Sigmoid colon (tissue), 7 donors: Measurements from ENCODE around the gene MVB12A. TPM values are rescaled to one million over a fixed set of nuclear protein-coding genes. Genes with fewer than 3 reads are reported as not detected.
A peak's percentile ranks its signal among the peaks of the same experiment; 100 is the strongest.

ENCODE experiments used
- DNase-seq: peaks from one replicate; pipeline ENCODE4 v3.0.0-alpha.2; 2019
- H3K27ac ChIP-seq, 4 donors: fragments of 200-600 bp; sonication (generic); one replicate each; pipeline ENCODE4 v1.5.1; 2016 to 2019; ENCODE audit warnings: mild to moderate bottlenecking in 1 of 4
- H3K27me3 ChIP-seq, 3 donors: fragments of 200-600 bp; sonication (generic); one replicate each; pipeline ENCODE4 v1.5.1; 2019; ENCODE audit warnings: mild to moderate bottlenecking in 1 of 3
- H3K36me3 ChIP-seq, 4 donors: fragments of 200-600 bp; sonication (generic); one replicate each; pipeline ENCODE4 v1.5.1; 2016 to 2019
- H3K4me1 ChIP-seq, 4 donors: fragments of 200-600 bp; sonication (generic); one replicate each; pipeline ENCODE4 v1.5.1; 2017 to 2019
- H3K4me3 ChIP-seq, 4 donors: fragments of 200-600 bp; sonication (generic); one replicate each; pipeline ENCODE4 v1.5.1; 2017 to 2019; ENCODE audit warnings: mild to moderate bottlenecking in 2 of 4, moderate library complexity in 1 of 4
- H3K9me3 ChIP-seq, 4 donors: fragments of 200-600 bp in 3 of 4; sonication (generic) in 3 of 4; one replicate each; pipeline versions ENCODE4 v1.5.1 to v1.6.1; 2013 to 2019
- EP300 ChIP-seq, 4 donors: sonication (generic); formaldehyde crosslinking; IDR thresholded peaks; one replicate each; pipeline ENCODE4 v1.6.1; 2017; ENCODE audit warnings: antibody characterized with exemption in 4 of 4
- POLR2A ChIP-seq, 2 donors: fragments of 450-650 bp; IDR thresholded peaks; one replicate each; pipeline ENCODE4 v1.6.1; 2016; ENCODE audit warnings: antibody characterized with exemption in 2 of 2, mild to moderate bottlenecking in 2 of 2, moderate library complexity in 2 of 2
- POLR2AphosphoS5 ChIP-seq, 4 donors: sonication (generic); formaldehyde crosslinking; IDR thresholded peaks; one replicate each; pipeline ENCODE4 v1.6.1; 2017; ENCODE audit warnings: antibody characterized with exemption in 4 of 4
- WGBS, 2 donors: extraction: QIAGEN DNeasy Blood & Tissue Kit; methylation state at CpG; one replicate each; pipeline ENCODE4 v1.1.7; 2013; 5-methylcytosine and 5-hydroxymethylcytosine counted together
- intact Hi-C: fragments of 100-400 bp; cut with DNase I; formaldehyde crosslinking; loops from one replicate; pipeline ENCODE4 v1.15.1; 2023
- polyA plus RNA-seq, 3 donors: library from polyadenylated mRNA; stranded (reverse); fragments of 200-250 nt; gene quantifications; one replicate each; pipeline ENCODE4 v1.2.3, GENCODE V29; 2013
- total RNA-seq, 4 donors: library from RNA; depleted of rRNA; stranded (reverse); fragments of >200 nt; gene quantifications; one replicate each; pipeline ENCODE4 v1.1.0, GENCODE V29; 2016
- TF ChIP-seq, protein P1 (sequence below), 4 experiments: fragments of 450-650 bp in 3 of 4; fragments of 200-600 bp in 1 of 4; IDR thresholded peaks; one replicate each; pipeline ENCODE4 v1.5.1; 2016 to 2019; ENCODE audit warnings: antibody characterized with exemption in 4 of 4, mild to moderate bottlenecking in 3 of 4, moderate library complexity in 2 of 4
- donor health status: healthy with polysubstance abuse.
- donor health status: Bipolar disorder and iron deficiency.
- donor health status: healthy.

The MVB12A gene
- total and polyA plus RNA-seq, 7 donors: 40.4 to 102 (median 55.8) TPM

GRCh38 chr19:17470068-17470841, 50.4 kb downstream of the MVB12A start, which contains the start of gene SLC27A1:
TSS of gene SLC27A1 (plus strand) at chr19:17470524. CDS start at chr19:17470541, 17 bp downstream.
- Histone ChIP-seq H3K4me1 (peaks cover 0 to 42% (median 33%) of the 10 kb centered on the region in 4 donors), H3K36me3 (peaks cover 0 to 3% (median 0%) of the 10 kb centered on the region in 4 donors), H3K4me3 (peak within 1 kb of the TSS; percentile 72 to 90 (median 88)), H3K9me3 (no peaks in the 10 kb centered on the region), H3K27me3 (no peaks in the 10 kb centered on the region), H3K27ac (peak within 1 kb of the TSS; percentile 89 to 91 (median 90))
- 1% methylated on average over 67 of the region's 67 CpGs for WGBS, 2 donors
- TF ChIP-seq POLR2AphosphoS5 (IDR thresholded peaks at IDR 0.05) (peak in 3 of 4 donors; percentile 39 to 48 (median 46)), EP300 (IDR thresholded peaks at IDR 0.05) (no peak)
- TF ChIP-seq, protein P1, sequence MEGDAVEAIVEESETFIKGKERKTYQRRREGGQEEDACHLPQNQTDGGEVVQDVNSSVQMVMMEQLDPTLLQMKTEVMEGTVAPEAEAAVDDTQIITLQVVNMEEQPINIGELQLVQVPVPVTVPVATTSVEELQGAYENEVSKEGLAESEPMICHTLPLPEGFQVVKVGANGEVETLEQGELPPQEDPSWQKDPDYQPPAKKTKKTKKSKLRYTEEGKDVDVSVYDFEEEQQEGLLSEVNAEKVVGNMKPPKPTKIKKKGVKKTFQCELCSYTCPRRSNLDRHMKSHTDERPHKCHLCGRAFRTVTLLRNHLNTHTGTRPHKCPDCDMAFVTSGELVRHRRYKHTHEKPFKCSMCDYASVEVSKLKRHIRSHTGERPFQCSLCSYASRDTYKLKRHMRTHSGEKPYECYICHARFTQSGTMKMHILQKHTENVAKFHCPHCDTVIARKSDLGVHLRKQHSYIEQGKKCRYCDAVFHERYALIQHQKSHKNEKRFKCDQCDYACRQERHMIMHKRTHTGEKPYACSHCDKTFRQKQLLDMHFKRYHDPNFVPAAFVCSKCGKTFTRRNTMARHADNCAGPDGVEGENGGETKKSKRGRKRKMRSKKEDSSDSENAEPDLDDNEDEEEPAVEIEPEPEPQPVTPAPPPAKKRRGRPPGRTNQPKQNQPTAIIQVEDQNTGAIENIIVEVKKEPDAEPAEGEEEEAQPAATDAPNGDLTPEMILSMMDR (IDR thresholded peaks at IDR 0.05): no peak
- intact Hi-C loops: loop anchor here (1.0 kb wide), 1 partner anchor 85 kb away; the partner anchor contains the start of gene COLGALT1
- DNase-seq: peak; percentile 100

- TF ChIP-seq, protein P1 (IDR thresholded peaks at IDR 0.05): no peak
- no peak for TF ChIP-seq POLR2AphosphoS5 (IDR thresholded peaks at IDR 0.05)
- no peak for TF ChIP-seq EP300 (IDR thresholded peaks at IDR 0.05)
- TF ChIP-seq POLR2A (IDR thresholded peaks at IDR 0.05): no peak
- H3K36me3 ChIP-seq: peaks cover 0 to 3% (median 0%) of the 10 kb centered on the region in 4 donors
- no peaks in the 10 kb centered on the region for H3K27me3 ChIP-seq
- intact Hi-C loops: no loop called here
- peak overlapping the region; percentile 72 to 90 (median 88) for H3K4me3 ChIP-seq
- WGBS, 2 donors: 65 to 72% methylated on average over 12 of the region's 12 CpGs
- H3K27ac ChIP-seq: peak overlapping the region; percentile 89 to 91 (median 90)
- H3K4me1 ChIP-seq: peaks cover 0 to 44% (median 40%) of the 10 kb centered on the region in 4 donors
- no peak for DNase-seq
- no peaks in the 10 kb centered on the region for H3K9me3 ChIP-seq
Observed at GRCh38 chr19:17471410-17472125, 51.7 kb downstream of the MVB12A start.

DNA sequence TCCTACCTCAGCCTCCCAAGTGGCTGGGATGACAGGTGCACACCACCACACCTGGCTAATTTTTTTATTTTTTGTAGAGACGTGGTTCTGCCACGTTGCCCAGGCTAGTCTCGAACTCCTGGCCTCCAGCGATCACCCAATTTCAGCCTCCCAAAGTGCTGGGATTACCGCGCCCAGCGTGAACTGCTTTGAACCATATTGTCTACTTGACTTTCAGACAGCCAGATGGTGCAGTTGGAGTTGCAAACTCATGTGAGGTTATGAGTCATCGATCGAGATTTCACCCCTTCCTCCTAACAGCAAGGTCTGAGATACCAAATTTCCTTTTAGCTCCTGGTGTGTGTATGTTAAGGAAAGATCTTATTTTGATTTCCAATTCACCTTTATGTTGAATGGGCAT, 53.2 kb downstream of the MVB12A start:
- Histone ChIP-seq H3K9me3 (no peaks in the 10 kb centered on the region), H3K4me1 (peaks cover 0 to 41% (median 36%) of the 10 kb centered on the region in 4 donors), H3K27ac (no peak overlapping the region), H3K4me3 (no peak overlapping the region), H3K36me3 (peaks cover 0 to 3% (median 0%) of the 10 kb centered on the region in 4 donors), H3K27me3 (no peaks in the 10 kb centered on the region)
- no peak for DNase-seq
- intact Hi-C loops: no loop called here
- WGBS, 2 donors: 79 to 84% methylated on average over 9 of the region's 9 CpGs
- TF ChIP-seq EP300 (IDR thresholded peaks at IDR 0.05): no peak
- TF ChIP-seq, protein P1 (IDR thresholded peaks at IDR 0.05): no peak
- no peak for TF ChIP-seq POLR2A (IDR thresholded peaks at IDR 0.05)
- no peak for TF ChIP-seq POLR2AphosphoS5 (IDR thresholded peaks at IDR 0.05)

Other genes starting within 250 kb of the MVB12A start
- 10 to 100 TPM; 22.5 to 45.3 (median 37.8) TPM for gene USE1, start 204.7 kb upstream of the MVB12A start, total RNA-seq
- gene USE1, start 204.7 kb upstream of the MVB12A start, polyA plus RNA-seq: 10 to 100 TPM; 34.2 to 38.3 (median 34.7) TPM
- 10 to 100 TPM in 2 of 4 donors, 1 to 10 TPM in 2; 7.5 to 15.8 (median 9.6) TPM for gene OCEL1, start 193.8 kb upstream of the MVB12A start, total RNA-seq
- 10 to 100 TPM; 33.0 to 79.8 (median 49.9) TPM for gene OCEL1, start 193.8 kb upstream of the MVB12A start, polyA plus RNA-seq
- 10 to 100 TPM; 21.6 to 32.6 (median 27.8) TPM for gene NR2F6, start 174.1 kb upstream of the MVB12A start, total RNA-seq
- 10 to 100 TPM; 45.0 to 72.1 (median 59.5) TPM for gene NR2F6, start 174.1 kb upstream of the MVB12A start, polyA plus RNA-seq
- gene USHBP1, start 155.3 kb upstream of the MVB12A start, total RNA-seq: 10 to 100 TPM in 1 of 4 donors, 1 to 10 TPM in 3; 1.6 to 18.6 (median 4.4) TPM
- 1 to 10 TPM in 1 of 3 donors, under 1 TPM in 2; 0.23 to 2.1 (median 0.60) TPM for gene USHBP1, start 155.3 kb upstream of the MVB12A start, polyA plus RNA-seq
- 100 to 1,000 TPM in 2 of 4 donors, 10 to 100 TPM in 2; 90.0 to 101 (median 98.7) TPM for gene BABAM1, start 152.6 kb upstream of the MVB12A start, total RNA-seq
- 10 to 100 TPM; 71.4 to 87.1 (median 83.7) TPM for gene BABAM1, start 152.6 kb upstream of the MVB12A start, polyA plus RNA-seq
- 1 to 10 TPM in 1 of 4 donors, under 1 TPM in 3; 0.49 to 1.1 (median 0.63) TPM for gene ANKLE1, start 138.1 kb upstream of the MVB12A start, total RNA-seq
- gene ANKLE1, start 138.1 kb upstream of the MVB12A start, polyA plus RNA-seq: 1 to 10 TPM in 1 of 3 donors, not detected in 2; 1.3 TPM
- 10 to 100 TPM; 15.5 to 21.9 (median 18.8) TPM for gene ABHD8, start 116.6 kb upstream of the MVB12A start, total RNA-seq
- 1 to 10 TPM; 4.2 to 9.0 (median 7.4) TPM for gene ABHD8, start 116.6 kb upstream of the MVB12A start, polyA plus RNA-seq
- gene MRPL34, start 114.2 kb upstream of the MVB12A start, total RNA-seq: 100 to 1,000 TPM; 174 to 390 (median 267) TPM
- 100 to 1,000 TPM; 217 to 476 (median 275) TPM for gene MRPL34, start 114.2 kb upstream of the MVB12A start, polyA plus RNA-seq
- 10 to 100 TPM in 2 of 4 donors, 1 to 10 TPM in 2; 6.1 to 10.3 (median 8.7) TPM for gene DDA1, start 110.5 kb upstream of the MVB12A start, total RNA-seq
- 100 to 1,000 TPM in 1 of 3 donors, 10 to 100 TPM in 2; 57.1 to 101 (median 82.6) TPM for gene DDA1, start 110.5 kb upstream of the MVB12A start, polyA plus RNA-seq
- 10 to 100 TPM in 1 of 4 donors, 1 to 10 TPM in 3; 2.0 to 10.5 (median 2.7) TPM for gene ANO8, start 85.2 kb upstream of the MVB12A start, total RNA-seq
- 1 to 10 TPM in 2 of 3 donors, under 1 TPM in 1; 0.46 to 5.4 (median 1.2) TPM for gene ANO8, start 85.2 kb upstream of the MVB12A start, polyA plus RNA-seq
- 10 to 100 TPM in 3 of 4 donors, 1 to 10 TPM in 1; 4.6 to 22.2 (median 15.4) TPM for gene GTPBP3, start 82.5 kb upstream of the MVB12A start, total RNA-seq
- 10 to 100 TPM in 1 of 3 donors, 1 to 10 TPM in 2; 3.7 to 16.0 (median 4.8) TPM for gene GTPBP3, start 82.5 kb upstream of the MVB12A start, polyA plus RNA-seq
- gene PLVAP, start 42.7 kb upstream of the MVB12A start, total RNA-seq: 10 to 100 TPM; 10.5 to 34.6 (median 19.7) TPM
- gene PLVAP, start 42.7 kb upstream of the MVB12A start, polyA plus RNA-seq: 10 to 100 TPM in 2 of 3 donors, 1 to 10 TPM in 1; 3.0 to 54.7 (median 13.2) TPM
- 1 to 10 TPM in 1 of 4 donors, not detected in 3; 4.4 TPM for gene CCDC194, start 25.9 kb upstream of the MVB12A start, total RNA-seq
- under 1 TPM in 1 of 3 donors, not detected in 2; 0.35 TPM for gene CCDC194, start 25.9 kb upstream of the MVB12A start, polyA plus RNA-seq
- 100 to 1,000 TPM in 3 of 4 donors, 10 to 100 TPM in 1; 81.0 to 125 (median 111) TPM for gene BST2, start 14.4 kb upstream of the MVB12A start, total RNA-seq
- gene BST2, start 14.4 kb upstream of the MVB12A start, polyA plus RNA-seq: 100 to 1,000 TPM in 1 of 3 donors, 10 to 100 TPM in 2; 37.8 to 127 (median 40.7) TPM
- gene TMEM221, start 28.6 kb downstream of the MVB12A start, total RNA-seq: 1 to 10 TPM in 2 of 4 donors, under 1 TPM in 1, not detected in 1; 0.36 to 1.8 (median 1.7) TPM
- under 1 TPM in 1 of 3 donors, not detected in 2; 0.23 TPM for gene TMEM221, start 28.6 kb downstream of the MVB12A start, polyA plus RNA-seq
- gene NXNL1, start 40.9 kb downstream of the MVB12A start, total RNA-seq: not detected
- not detected for gene NXNL1, start 40.9 kb downstream of the MVB12A start, polyA plus RNA-seq
- gene SLC27A1, start 50.5 kb downstream of the MVB12A start, total RNA-seq: 10 to 100 TPM; 13.2 to 23.8 (median 15.9) TPM
- gene SLC27A1, start 50.5 kb downstream of the MVB12A start, polyA plus RNA-seq: 1 to 10 TPM in 2 of 3 donors, under 1 TPM in 1; 0.69 to 8.8 (median 3.6) TPM
- gene PGLS, start 91.6 kb downstream of the MVB12A start, total RNA-seq: 10 to 100 TPM; 27.8 to 54.6 (median 47.2) TPM
- gene PGLS, start 91.6 kb downstream of the MVB12A start, polyA plus RNA-seq: 100 to 1,000 TPM; 103 to 122 (median 115) TPM
- gene COLGALT1, start 135.6 kb downstream of the MVB12A start, total RNA-seq: 10 to 100 TPM; 49.6 to 62.3 (median 53.5) TPM
- gene COLGALT1, start 135.6 kb downstream of the MVB12A start, polyA plus RNA-seq: 10 to 100 TPM in 2 of 3 donors, 1 to 10 TPM in 1; 7.8 to 59.8 (median 15.5) TPM